Lung (tissue), 12 donors: ENCODE measurements around the gene ADARB1. TPM values are rescaled to one million over a fixed set of nuclear protein-coding genes. Genes with fewer than 3 reads are reported as not detected.

Source experiments
- ATAC-seq: fragments of 200-7000 bp; cut with Tn5 transposase; one replicate; pipeline ENCODE4 v1.9.1; 2020; ENCODE audit warnings: moderate number of reproducible peaks; ENCODE audit not compliant: insufficient read depth, low FRiP score
- DNase-seq, 3 donors: peaks; one replicate each; pipeline ENCODE4 v3.0.0-alpha.2; 2013 to 2017
- H3K27ac ChIP-seq, 2 donors: one replicate each; pipeline ENCODE4 v1.5.1; 2013; ENCODE audit warnings: mild to moderate bottlenecking in 2 of 2, moderate library complexity in 2 of 2, control low read depth in 1 of 2, inconsistent platforms in 1 of 2, low read depth in 1 of 2, low read length in 1 of 2
- H3K27me3 ChIP-seq, 3 donors: one replicate each; pipeline ENCODE4 v1.5.1; 2013; ENCODE audit warnings: low read length in 2 of 3; ENCODE audit not compliant: control insufficient read depth in 3 of 3, insufficient read depth in 3 of 3
- H3K36me3 ChIP-seq, 4 donors: one replicate each; pipeline ENCODE4 v1.5.1; 2013; ENCODE audit warnings: low read length in 4 of 4, mild to moderate bottlenecking in 1 of 4, moderate library complexity in 1 of 4; ENCODE audit not compliant: control insufficient read depth in 4 of 4, insufficient read depth in 4 of 4
- H3K4me1 ChIP-seq, 5 donors: one replicate each; pipeline ENCODE4 v1.5.1; 2013; ENCODE audit warnings: low read length in 5 of 5, mild to moderate bottlenecking in 2 of 5, moderate library complexity in 1 of 5; ENCODE audit not compliant: control insufficient read depth in 5 of 5, insufficient read depth in 5 of 5
- H3K4me3 ChIP-seq: one replicate; pipeline ENCODE4 v1.5.1; 2013; ENCODE audit warnings: mild to moderate bottlenecking, control low read depth, moderate library complexity
- H3K9ac ChIP-seq, 2 donors: one replicate each; pipeline ENCODE4 v1.5.1; 2013; ENCODE audit warnings: low read length in 2 of 2, control low read depth in 1 of 2; ENCODE audit not compliant: insufficient read depth in 1 of 2
- H3K9me3 ChIP-seq, 4 donors: one replicate each; pipeline ENCODE4 v1.5.1; 2013; ENCODE audit warnings: low read length in 3 of 4, mild to moderate bottlenecking in 1 of 4, moderate library complexity in 1 of 4; ENCODE audit not compliant: control insufficient read depth in 4 of 4, insufficient read depth in 3 of 4
- WGBS, 2 donors: extraction: QIAGEN DNeasy Blood & Tissue Kit; methylation state at CpG; one replicate each; pipeline ENCODE4 v1.1.7; 2013; 5-methylcytosine and 5-hydroxymethylcytosine counted together
- polyA plus RNA-seq, 2 donors: library from polyadenylated mRNA; stranded (reverse); fragments of 200-250 nt; gene quantifications; one replicate each; pipeline ENCODE4 v1.2.1, GENCODE V29; 2013
- total RNA-seq, 2 donors: library from RNA; depleted of rRNA in 1 of 2; stranded (reverse); fragments of >200 nt in 1 of 2; gene quantifications; one replicate each; pipeline ENCODE4 v1.2.1, GENCODE V29; 2014 to 2021
- TF ChIP-seq, protein P1 (sequence below): IDR thresholded peaks from 2 replicates; pipeline ENCODE4 v1.5.1; 2012; ENCODE audit warnings: mild to moderate bottlenecking; ENCODE audit errors: control extremely low read depth, extremely low read depth
- donor health status: control.
- donor health status: control.
- donor health status: Bipolar disorder and iron deficiency.
- donor health status: healthy.
- donor health status: DM: yes; HTN: yes; CAD: no.

Gene ADARB1
- total and polyA plus RNA-seq, 4 donors: 13.4 to 47.7 (median 32.6) TPM

GRCh38 chr21:45209046-45209445, 134.7 kb downstream of the ADARB1 start:
- Histone ChIP-seq H3K4me1 (no peaks in the 10 kb centered on the region), H3K36me3 (peaks cover 3 to 23% (median 9%) of the 10 kb centered on the region in 4 donors), H3K4me3 (no peak overlapping the region), H3K9ac (no peak overlapping the region), H3K9me3 (no peaks in the 10 kb centered on the region), H3K27ac (no peak overlapping the region), H3K27me3 (no peaks in the 10 kb centered on the region)
- ATAC-seq (no peak), DNase-seq (no peak)
- TF ChIP-seq, protein P1, sequence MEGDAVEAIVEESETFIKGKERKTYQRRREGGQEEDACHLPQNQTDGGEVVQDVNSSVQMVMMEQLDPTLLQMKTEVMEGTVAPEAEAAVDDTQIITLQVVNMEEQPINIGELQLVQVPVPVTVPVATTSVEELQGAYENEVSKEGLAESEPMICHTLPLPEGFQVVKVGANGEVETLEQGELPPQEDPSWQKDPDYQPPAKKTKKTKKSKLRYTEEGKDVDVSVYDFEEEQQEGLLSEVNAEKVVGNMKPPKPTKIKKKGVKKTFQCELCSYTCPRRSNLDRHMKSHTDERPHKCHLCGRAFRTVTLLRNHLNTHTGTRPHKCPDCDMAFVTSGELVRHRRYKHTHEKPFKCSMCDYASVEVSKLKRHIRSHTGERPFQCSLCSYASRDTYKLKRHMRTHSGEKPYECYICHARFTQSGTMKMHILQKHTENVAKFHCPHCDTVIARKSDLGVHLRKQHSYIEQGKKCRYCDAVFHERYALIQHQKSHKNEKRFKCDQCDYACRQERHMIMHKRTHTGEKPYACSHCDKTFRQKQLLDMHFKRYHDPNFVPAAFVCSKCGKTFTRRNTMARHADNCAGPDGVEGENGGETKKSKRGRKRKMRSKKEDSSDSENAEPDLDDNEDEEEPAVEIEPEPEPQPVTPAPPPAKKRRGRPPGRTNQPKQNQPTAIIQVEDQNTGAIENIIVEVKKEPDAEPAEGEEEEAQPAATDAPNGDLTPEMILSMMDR: no peak
- WGBS, 2 donors: 65 to 73% methylated on average over 3 of the region's 3 CpGs

DNA sequence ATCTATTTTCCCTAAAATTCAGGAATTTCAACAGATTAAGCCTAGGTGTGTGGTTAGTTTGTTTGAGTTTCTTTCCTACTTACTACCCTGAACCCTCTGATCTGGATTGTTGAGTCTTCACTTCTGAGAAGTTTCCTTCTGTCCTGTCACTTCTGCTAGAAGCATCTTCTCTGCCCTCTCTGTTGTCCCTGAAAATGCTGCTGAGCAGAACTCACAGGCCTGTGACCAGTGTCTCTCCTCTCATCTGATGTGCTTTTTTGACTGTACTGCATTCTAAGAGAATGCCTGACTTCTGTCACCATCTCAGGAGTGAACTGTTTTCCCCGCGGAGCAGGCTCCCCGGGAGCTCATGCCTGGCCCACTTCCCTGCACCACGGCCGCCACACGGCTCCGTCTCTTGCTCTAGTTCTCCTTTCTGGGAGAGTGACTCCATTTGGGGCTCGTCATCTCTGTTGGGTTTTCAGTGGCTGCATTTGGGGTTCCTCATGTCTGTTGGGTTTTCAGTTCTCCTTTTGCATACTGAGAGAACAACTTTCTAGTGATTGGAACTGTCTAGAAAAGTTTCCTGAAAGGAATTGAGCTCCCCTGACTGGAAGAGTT, 135.4 kb downstream of the ADARB1 start:
- Histone ChIP-seq H3K4me1 (no peaks in the 10 kb centered on the region), H3K36me3 (peaks cover 0 to 18% (median 8%) of the 10 kb centered on the region in 4 donors), H3K27me3 (no peaks in the 10 kb centered on the region), H3K27ac (no peak overlapping the region), H3K9ac (no peak overlapping the region), H3K4me3 (no peak overlapping the region), H3K9me3 (no peaks in the 10 kb centered on the region)
- DNase-seq: no peak
- TF ChIP-seq, protein P1: no peak
- no peak for ATAC-seq
- WGBS, 2 donors: 34 to 70% methylated on average over 8 of the region's 8 CpGs

DNA sequence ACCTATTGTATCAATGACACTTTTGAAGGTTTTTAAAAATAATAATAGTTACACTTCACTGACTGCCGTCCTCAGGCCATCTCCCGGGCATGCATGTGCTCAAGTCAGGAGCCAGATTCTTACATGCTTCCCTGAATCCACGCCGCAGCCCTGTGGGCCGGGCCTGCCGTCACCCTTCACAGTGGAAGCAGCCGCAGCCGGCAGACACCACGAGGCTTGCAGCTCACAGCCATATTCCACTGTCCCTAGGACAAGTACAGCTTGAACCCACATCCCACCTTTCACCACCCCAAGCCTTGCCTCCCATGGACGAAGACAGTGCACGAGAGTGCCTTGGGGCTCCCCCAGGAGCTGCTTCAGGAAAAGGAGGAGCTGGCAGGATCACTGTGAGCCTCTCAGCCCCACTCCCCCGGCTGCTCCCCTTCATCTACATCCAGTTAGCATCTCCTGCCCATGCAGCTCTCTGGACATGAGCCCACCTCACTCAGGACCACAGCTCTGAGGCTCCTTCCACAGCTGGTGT, 136.1 kb downstream of the ADARB1 start:
- 96% methylated on average over 12 of the region's 12 CpGs for WGBS, 2 donors
- TF ChIP-seq, protein P1: no peak
- no peaks in the 10 kb centered on the region for H3K27me3 ChIP-seq
- H3K27ac ChIP-seq: no peak overlapping the region
- H3K4me1 ChIP-seq: no peaks in the 10 kb centered on the region
- no peak overlapping the region for H3K9ac ChIP-seq
- H3K9me3 ChIP-seq: no peaks in the 10 kb centered on the region
- DNase-seq: no peak
- ATAC-seq: no peak
- H3K4me3 ChIP-seq: no peak overlapping the region
- peaks cover 0 to 18% (median 8%) of the 10 kb centered on the region in 4 donors for H3K36me3 ChIP-seq
